ENCODE results near the gene CMBL.

DNA sequence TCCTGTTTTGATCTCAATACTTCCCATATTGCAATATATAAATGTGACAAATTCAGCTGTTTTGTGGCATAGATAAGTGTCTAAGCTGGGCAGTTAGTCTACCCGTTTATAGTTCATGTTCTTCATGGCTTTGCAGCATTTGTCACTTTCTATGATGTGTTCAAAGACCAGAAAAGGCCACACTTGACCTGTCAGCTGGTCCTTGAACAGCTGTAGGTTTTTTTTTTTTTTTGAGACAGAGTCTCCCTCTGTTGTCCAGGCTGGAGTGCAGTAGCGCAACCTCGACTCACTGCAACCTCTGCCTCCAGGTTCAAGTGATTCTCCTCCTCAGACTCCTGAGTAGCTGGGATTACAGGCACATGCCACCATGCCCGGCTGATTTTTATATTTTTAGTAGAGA is 28.4 kb downstream of the CMBL start:
- no peak for TF ChIP-seq CTCF (IDR thresholded peaks at IDR 0.05)
- TF ChIP-seq POLR2A (IDR thresholded peaks at IDR 0.05), result no peak

Data from thyroid gland (tissue), 4 donors.